Gastrocnemius medialis (tissue), 4 donors: ENCODE data around the gene S100A10.

Experiments
- POLR2A ChIP-seq, 2 donors: fragments of 450-650 bp; IDR thresholded peaks; one replicate each; pipeline ENCODE4 v1.6.1; 2017; ENCODE audit warnings: antibody characterized with exemption in 2 of 2, mild to moderate bottlenecking in 2 of 2, moderate library complexity in 2 of 2
- TF ChIP-seq, protein P1 (sequence below), 5 experiments: fragments of 450-650 bp in 3 of 5; fragments of 200-600 bp in 2 of 5; sonication (generic) in 2 of 5; IDR thresholded peaks in 4 of 5; conservative IDR thresholded peaks in 1 of 5; 1 replicate in 4 of 5; 2 replicates in 1 of 5; pipeline ENCODE4 v1.5.1; 2016 to 2019; ENCODE audit warnings: antibody characterized with exemption in 5 of 5, mild to moderate bottlenecking in 3 of 5, moderate library complexity in 3 of 5

DNA sequence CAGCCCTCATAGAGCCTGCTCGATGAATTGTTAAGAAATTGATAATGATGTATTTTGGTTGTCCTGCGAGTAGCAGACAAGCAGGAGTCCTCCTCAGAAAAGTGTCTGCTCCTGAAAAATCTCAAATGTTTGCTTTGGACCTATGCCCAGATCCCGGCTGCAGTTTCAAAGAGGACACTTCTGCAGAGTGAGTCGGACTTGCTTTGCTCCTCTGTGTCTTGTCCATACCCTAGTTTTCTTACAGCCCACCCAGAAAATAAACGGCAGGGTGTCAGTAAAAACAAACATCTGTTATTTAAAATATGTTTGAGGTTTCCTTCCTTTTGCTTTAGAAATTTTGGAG lies 2.8 kb downstream of the S100A10 start:
- TF ChIP-seq POLR2A (IDR thresholded peaks at IDR 0.05): no peak
- TF ChIP-seq, protein P1, sequence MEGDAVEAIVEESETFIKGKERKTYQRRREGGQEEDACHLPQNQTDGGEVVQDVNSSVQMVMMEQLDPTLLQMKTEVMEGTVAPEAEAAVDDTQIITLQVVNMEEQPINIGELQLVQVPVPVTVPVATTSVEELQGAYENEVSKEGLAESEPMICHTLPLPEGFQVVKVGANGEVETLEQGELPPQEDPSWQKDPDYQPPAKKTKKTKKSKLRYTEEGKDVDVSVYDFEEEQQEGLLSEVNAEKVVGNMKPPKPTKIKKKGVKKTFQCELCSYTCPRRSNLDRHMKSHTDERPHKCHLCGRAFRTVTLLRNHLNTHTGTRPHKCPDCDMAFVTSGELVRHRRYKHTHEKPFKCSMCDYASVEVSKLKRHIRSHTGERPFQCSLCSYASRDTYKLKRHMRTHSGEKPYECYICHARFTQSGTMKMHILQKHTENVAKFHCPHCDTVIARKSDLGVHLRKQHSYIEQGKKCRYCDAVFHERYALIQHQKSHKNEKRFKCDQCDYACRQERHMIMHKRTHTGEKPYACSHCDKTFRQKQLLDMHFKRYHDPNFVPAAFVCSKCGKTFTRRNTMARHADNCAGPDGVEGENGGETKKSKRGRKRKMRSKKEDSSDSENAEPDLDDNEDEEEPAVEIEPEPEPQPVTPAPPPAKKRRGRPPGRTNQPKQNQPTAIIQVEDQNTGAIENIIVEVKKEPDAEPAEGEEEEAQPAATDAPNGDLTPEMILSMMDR (IDR thresholded peaks at IDR 0.05 in 4 of 5, conservative IDR thresholded peaks at IDR 0.05 in 1 of 5): no peak
